GM19468 (cell line): ENCODE measurements around the gene PWWP2B.
"Not testable (repeated sequence)": the region's sequence is repeated elsewhere in the genome, so short reads cannot be mapped to it uniquely, and the experiment has no call there.

ENCODE experiments used
- ATAC-seq: cut with Tn5 transposase; IDR thresholded peaks from one replicate; pipeline ENCODE4 v1.9.1; 2021; ENCODE audit warnings: mild to moderate bottlenecking, moderate library complexity, moderate number of reproducible peaks; ENCODE audit not compliant: unreplicated experiment; ENCODE audit errors: extremely low read depth

The PWWP2B gene

GRCh38 chr10:132428486-132428995, 31.5 kb downstream of the PWWP2B start:
- ATAC-seq, result no peak

DNA sequence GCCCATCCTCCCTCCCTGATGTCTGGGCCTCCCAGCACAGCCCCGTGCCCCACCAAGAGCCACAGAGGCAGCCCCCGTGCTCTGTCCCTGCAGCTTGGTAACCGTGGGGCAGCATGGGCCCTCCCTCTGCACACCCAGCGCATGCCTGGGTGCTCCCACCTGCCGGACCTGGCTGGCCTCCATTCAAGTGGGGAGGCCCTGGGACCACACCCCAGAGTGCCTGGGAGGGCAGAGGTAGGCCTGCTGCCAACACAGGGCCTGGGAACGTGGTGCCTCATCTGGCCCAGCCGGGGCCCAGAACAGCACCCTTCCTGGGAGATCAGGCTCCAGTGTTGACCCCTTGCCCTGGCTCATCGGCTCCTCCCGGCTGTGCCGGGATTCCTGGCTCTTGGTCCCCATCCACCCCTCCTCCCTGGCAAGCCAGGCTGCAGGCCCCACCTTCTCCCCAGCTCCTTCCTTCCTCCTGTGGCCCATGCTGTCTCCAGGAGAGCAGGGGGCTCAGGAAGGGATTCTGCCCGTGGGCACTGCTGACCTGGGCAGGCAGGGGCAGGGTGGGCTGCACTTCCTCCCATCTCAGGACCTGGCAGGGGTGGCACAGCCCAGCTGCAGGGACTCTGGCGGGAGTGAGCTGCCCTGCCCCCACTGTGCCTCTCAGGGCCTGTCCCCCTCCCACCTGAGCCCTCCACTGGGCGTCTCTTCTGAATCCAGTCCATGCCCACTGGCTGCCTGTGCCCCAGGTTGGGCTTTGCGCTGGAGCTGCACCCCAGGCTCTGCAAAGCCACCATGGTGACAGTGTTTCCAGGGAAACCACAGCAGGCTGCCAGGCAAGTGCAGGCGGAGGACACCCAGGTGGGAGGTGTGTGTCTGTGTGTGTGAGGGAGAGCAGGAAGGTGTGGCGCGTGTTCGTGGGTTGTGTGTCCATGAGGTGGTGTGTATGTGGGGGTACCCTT, 32.6 kb downstream of the PWWP2B start:
- ATAC-seq, result no peak

DNA sequence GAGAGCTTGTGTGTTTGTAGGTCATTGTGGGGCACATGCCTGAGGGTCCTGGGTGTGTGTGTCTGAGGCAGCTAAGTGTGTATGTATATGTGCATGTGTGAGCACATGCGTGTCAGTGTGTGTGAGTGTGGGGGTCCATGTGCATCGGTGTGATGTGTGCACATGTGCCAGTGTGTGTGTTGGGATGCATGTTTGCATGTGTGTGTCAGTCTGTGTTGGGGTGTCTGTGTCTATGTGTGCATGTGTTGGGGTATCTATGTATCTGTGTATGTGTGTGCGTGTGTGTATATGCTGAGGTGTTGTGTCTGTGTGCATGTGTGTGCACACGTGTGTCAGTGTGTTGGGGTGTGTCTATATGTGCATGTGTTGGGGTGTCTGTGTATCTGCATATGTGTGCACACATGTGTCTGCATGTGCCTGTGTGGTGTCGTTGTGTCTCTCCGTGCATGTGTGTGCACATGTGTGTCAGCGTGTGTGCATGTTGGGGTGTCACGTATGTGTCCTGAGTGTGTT, 33.3 kb downstream of the PWWP2B start:
- no peak for ATAC-seq

- ATAC-seq, result no peak
These were observed 33.9 kb downstream of the PWWP2B start for GRCh38 chr10:132430861-132431271.

DNA sequence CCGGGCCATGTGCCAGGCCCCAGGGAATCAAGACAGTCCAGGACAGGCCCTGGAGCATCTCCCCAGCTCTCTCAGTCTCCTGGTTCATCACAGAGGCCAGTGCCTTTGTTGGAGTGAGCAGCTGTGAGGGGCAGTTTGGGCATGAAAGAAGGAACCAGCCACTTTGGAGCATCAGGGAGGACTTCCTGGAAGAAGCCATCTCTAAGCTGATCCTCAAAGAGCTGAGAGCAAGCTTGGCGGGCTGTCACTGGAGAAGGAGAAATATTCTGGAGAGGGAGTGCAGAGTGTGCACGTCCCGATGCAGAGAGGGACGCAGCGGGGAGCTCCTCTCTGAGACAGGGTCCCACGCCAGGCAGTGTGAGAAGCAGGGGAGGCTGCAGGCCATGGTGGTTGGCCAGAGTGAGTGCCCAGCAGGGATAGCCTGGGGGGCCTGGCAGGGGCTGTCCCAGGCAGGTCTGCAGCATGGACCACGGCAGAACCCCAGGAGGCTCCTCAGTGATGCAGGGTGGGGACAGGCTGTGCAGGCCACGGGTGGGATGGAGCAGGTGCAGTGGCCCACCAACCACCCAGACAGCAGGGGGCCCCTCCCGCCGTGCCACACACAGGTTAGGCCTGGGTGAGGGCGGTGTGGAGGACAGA, 34.7 kb downstream of the PWWP2B start:
- no peak for ATAC-seq

DNA sequence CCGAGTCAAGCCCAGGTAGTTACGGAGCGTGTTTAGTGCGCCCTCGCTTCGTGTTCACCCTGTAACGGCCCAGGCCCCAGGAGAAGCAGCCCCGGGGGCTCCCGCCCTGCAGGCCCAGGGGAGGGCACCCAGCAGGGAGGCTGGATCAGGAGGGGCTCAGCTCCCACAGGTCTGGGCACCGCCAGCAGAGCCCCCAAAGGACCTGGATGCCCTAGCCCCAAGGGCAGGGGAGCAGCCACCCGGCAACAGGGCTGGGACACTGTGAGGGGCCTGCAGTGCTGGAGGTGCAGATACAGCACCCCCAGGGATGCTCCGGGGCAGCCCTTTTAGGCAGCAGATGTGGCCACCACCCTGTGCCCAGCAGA, 35.2 kb downstream of the PWWP2B start:
- ATAC-seq, result no peak

GRCh38 chr10:132433671-132434340, 36.8 kb downstream of the PWWP2B start:
- ATAC-seq, result no peak

DNA sequence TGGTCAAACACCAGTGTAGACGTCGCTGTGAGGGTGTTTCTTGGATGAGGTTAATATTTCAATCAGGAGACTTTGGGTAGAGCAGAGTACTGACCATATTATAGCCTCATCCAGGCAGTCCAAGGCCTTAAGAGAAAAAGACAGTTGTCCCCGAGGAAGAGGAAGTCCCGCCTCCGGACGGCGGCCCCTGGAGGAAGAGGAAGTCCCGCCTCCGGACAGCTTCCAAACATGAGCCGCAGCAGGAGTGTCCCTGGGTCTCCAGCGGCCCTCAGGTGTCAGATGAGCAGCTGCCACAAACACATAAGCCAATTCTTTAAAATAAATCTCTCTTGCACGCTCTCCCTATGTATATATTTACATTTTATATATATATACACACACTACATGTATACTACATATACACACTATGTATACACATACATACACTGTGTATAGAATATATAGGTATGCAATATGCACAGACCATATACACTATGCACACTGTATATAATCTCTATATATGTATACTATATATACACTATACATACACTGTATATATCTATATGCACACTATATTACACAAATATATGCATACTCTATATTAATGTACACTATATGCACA, 37.5 kb downstream of the PWWP2B start:
- no peak for ATAC-seq

DNA sequence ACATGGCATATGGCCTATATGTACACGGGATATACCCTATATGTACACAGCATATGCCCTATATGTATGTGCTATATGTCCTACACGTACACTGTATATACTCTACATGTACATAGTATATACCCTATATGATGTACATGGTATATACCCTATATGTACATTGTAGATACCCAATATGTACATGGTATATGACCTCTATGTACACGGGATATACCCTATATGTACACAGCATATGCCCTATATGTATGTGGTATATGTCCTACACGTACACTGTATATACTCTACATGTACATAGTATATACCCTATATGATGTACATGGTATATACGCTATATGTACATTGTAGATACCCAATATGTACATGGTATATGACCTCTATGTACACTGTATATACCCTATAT, 38.3 kb downstream of the PWWP2B start:
- ATAC-seq, result not testable (repeated sequence)

- not testable (repeated sequence) for ATAC-seq
These were observed 39.1 kb downstream of the PWWP2B start for GRCh38 chr10:132436096-132436495.

GRCh38 chr10:132436861-132437410, 39.9 kb downstream of the PWWP2B start:
- no peak for ATAC-seq

- ATAC-seq, result no peak
These were observed 40.5 kb downstream of the PWWP2B start for GRCh38 chr10:132437541-132437950.

GRCh38 chr10:132438091-132439024, 41.4 kb downstream of the PWWP2B start:
- ATAC-seq, result no peak

- ATAC-seq, result no peak
These were observed 42.0 kb downstream of the PWWP2B start for GRCh38 chr10:132439025-132439388.

DNA sequence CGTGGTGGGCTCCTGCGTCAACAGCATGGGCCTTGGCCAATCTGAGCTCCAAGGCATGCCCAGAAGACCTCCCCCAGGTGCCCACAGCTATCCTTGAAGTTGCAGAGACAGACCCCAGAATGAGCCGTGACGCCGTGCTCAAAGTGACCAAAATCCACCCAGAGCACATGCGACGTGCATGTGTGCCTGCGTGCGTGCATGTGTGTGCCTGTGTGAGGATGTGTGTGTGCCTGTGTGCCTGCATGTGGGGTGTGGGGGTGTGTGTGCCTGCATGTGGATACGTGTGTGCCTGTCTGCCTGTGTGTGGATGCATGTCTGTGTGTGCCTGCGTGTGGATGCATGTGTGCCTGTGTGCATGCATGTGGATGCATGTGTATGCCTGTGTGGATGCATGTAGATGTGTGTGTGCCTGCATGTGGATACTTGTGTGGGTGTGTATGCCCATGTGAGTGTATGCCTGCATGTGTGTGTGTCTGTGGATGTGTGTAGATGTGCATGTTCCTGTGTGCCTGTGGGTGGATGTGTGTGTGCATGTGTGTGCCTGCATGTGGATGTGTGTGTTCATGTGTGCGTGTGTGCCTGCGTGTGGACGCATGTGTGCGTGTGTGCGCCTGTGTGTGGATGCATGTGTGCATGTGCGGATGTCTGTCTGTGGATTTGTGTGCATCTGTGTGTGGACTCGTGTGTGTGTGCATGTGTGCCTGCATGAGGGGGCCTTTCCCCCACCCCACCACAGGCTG, 42.6 kb downstream of the PWWP2B start:
- ATAC-seq, result no peak

- ATAC-seq, result no peak
These were observed 44.0 kb downstream of the PWWP2B start for GRCh38 chr10:132440791-132441565.

DNA sequence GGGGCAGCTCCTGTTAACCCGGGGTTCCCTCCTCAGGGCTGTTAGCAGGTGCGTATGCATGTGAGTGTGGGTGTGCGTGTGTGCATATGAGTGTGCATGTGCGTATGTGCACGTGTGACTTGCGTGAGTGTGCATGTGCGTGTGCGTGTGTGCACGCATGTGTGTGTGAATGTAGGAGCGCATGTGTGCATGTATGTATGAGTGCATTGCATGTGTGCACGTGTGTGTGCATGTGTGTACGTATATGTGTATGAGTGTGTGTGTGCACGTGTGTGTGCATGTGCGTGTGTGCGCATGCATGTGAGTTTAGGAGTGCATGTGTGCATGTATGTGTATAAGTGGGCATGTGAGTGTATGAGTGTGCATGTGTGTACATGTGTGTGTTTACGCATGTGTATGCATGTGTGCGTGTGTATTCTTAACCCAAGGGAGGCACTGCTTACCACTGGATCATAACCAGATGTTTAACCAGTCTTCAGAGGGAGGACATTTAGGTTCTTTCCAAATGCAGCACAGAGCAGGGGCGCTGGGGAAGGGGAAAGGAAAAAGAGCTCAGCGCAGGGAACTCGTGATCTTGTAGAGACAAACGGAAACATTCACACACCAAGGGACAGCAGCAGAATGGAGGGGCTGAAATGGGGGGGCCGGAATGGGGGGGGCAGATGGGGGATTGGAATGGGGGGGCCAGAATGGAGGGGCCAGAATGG, 45.0 kb downstream of the PWWP2B start:
- no peak for ATAC-seq
